ENCODE results near the gene SAYSD1.

GRCh38 chr6:39074486-39074885, 40.5 kb downstream of the SAYSD1 start:
- TF ChIP-seq, protein P1, sequence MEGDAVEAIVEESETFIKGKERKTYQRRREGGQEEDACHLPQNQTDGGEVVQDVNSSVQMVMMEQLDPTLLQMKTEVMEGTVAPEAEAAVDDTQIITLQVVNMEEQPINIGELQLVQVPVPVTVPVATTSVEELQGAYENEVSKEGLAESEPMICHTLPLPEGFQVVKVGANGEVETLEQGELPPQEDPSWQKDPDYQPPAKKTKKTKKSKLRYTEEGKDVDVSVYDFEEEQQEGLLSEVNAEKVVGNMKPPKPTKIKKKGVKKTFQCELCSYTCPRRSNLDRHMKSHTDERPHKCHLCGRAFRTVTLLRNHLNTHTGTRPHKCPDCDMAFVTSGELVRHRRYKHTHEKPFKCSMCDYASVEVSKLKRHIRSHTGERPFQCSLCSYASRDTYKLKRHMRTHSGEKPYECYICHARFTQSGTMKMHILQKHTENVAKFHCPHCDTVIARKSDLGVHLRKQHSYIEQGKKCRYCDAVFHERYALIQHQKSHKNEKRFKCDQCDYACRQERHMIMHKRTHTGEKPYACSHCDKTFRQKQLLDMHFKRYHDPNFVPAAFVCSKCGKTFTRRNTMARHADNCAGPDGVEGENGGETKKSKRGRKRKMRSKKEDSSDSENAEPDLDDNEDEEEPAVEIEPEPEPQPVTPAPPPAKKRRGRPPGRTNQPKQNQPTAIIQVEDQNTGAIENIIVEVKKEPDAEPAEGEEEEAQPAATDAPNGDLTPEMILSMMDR (IDR thresholded peaks at IDR 0.05; ENCODE audit: borderline replicate concordance, extremely low read depth, low read length, poor library complexity, severe bottlenecking) = no peak
- no peak for TF ChIP-seq EZH2 (IDR thresholded peaks at IDR 0.05; ENCODE audit: borderline replicate concordance, low read depth, low read length, severe bottlenecking)

Data from DND-41 (cell line).